A673 (cell line): ENCODE measurements around the gene EFCAB7.

Source experiments
- EZH2 ChIP-seq: fragments of 200-600 bp; sonication (generic); IDR thresholded peaks from 2 replicates; pipeline ENCODE4 v1.6.1; 2017; ENCODE audit warnings: borderline replicate concordance, low read depth, mild to moderate bottlenecking, mixed read lengths, antibody characterized with exemption, low read length; ENCODE audit not compliant: poor library complexity, severe bottlenecking
- TF ChIP-seq, protein P1 (sequence below): fragments of 300-800, 200-600 bp; sonication (generic); conservative IDR thresholded peaks from 2 replicates; pipeline ENCODE4 v1.5.1; 2017; ENCODE audit warnings: low read depth, mild to moderate bottlenecking, antibody characterized with exemption, low read length, moderate library complexity, mixed read lengths

DNA sequence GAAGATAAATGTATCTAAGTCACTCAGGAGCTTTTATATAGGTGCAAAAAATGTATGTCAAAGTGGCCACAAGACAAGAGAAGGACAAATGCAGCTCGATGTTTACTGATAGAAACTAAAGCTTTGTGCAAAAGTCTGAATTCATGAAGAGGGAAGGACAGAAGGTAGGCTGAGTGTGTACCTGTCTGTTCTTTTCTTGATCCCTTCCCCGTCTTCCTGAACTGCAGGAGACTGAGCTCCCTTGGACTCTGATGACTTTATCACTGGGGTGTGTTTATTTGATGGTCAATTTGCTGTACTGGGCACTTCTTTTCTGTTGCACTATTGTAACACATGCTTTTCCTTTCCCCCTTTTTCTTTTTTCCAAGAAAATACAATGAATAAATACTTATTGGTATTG lies 25.7 kb upstream of the EFCAB7 start:
- no peak for TF ChIP-seq EZH2
- TF ChIP-seq, protein P1, sequence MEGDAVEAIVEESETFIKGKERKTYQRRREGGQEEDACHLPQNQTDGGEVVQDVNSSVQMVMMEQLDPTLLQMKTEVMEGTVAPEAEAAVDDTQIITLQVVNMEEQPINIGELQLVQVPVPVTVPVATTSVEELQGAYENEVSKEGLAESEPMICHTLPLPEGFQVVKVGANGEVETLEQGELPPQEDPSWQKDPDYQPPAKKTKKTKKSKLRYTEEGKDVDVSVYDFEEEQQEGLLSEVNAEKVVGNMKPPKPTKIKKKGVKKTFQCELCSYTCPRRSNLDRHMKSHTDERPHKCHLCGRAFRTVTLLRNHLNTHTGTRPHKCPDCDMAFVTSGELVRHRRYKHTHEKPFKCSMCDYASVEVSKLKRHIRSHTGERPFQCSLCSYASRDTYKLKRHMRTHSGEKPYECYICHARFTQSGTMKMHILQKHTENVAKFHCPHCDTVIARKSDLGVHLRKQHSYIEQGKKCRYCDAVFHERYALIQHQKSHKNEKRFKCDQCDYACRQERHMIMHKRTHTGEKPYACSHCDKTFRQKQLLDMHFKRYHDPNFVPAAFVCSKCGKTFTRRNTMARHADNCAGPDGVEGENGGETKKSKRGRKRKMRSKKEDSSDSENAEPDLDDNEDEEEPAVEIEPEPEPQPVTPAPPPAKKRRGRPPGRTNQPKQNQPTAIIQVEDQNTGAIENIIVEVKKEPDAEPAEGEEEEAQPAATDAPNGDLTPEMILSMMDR, result no peak
